Endothelial cell of umbilical vein (primary cell): ENCODE measurements around the gene RILP. TPM values are rescaled to one million over a fixed set of nuclear protein-coding genes. Genes with fewer than 3 reads are reported as not detected.

Source experiments
- BruUV-seq: library from RNA; stranded (reverse); fragments of 400-500 nt; replicated peaks from 2 replicates; lab custom pipeline; 2021; lab: Mats Ljungman, UMichigan
- CTCF ChIA-PET: fragments of 300-600, 350-600 bp; sonication (Branson Sonifier 250); formaldehyde crosslinking; loops from one replicate; lab custom pipeline; 2021; ENCODE audit warnings: antibody characterized with exemption, inconsistent platforms; lab: Charles Lee
- POLR2A ChIA-PET: fragments of 300-600, 350-600 bp; sonication (Branson Sonifier 250); formaldehyde crosslinking; loops from one replicate; lab custom pipeline; 2021; ENCODE audit warnings: antibody characterized with exemption, inconsistent platforms; lab: Charles Lee
- DNase-seq: peaks from one replicate; pipeline ENCODE4 v3.0.0-alpha.2; 2011; ENCODE audit warnings: low read depth, low spot score
- FAIRE-seq: peaks from 2 replicates; lab custom pipeline; 2011; peaks lifted over from hg19 to GRCh38; lab: Jason Lieb, UNC
- H2AFZ ChIP-seq: 2 replicates; pipeline ENCODE4 v1.6.0; 2012; ENCODE audit warnings: low read depth, low read length, control low read depth, inconsistent platforms
- H3K27ac ChIP-seq: 2 replicates; pipeline ENCODE4 v1.5.1; 2011; ENCODE audit warnings: low read depth, mild to moderate bottlenecking, control low read depth, low read length, moderate library complexity; ENCODE audit not compliant: insufficient read depth
- H3K27me3 ChIP-seq, 2 experiments: 2 replicates each; pipeline versions ENCODE4 v1.6.0 to v1.6.1; 2011; ENCODE audit warnings: low read length in 2 of 2, mixed read lengths in 1 of 2; ENCODE audit not compliant: control insufficient read depth in 2 of 2, insufficient read depth in 2 of 2
- H3K36me3 ChIP-seq, 2 experiments: 2 replicates in 1 of 2; 3 replicates in 1 of 2; pipeline ENCODE4 v1.5.1; 2011; ENCODE audit warnings: low read length in 2 of 2, mild to moderate bottlenecking in 1 of 2, moderate library complexity in 1 of 2; ENCODE audit not compliant: control insufficient read depth in 2 of 2, insufficient read depth in 2 of 2; ENCODE audit errors: extremely low read depth in 1 of 2
- H3K4me1 ChIP-seq: 3 replicates; pipeline ENCODE4 v1.5.1; 2011; ENCODE audit warnings: mild to moderate bottlenecking, low read length; ENCODE audit not compliant: control insufficient read depth, insufficient read depth; ENCODE audit errors: extremely low read depth
- H3K4me2 ChIP-seq: 2 replicates; pipeline ENCODE4 v1.6.1; 2011; ENCODE audit warnings: low read length, control low read depth, mixed read lengths; ENCODE audit not compliant: insufficient read depth
- H3K4me3 ChIP-seq, 3 experiments: fragments of 200-600 bp in 1 of 3; sonication (generic), shearing (Covaris generic) in 1 of 3; replicated peaks in 1 of 3; 2 replicates each; pipeline ENCODE4 v1.5.1; 2011 to 2016; ENCODE audit warnings: control low read depth in 3 of 3, low read length in 3 of 3, mild to moderate bottlenecking in 2 of 3, inconsistent platforms in 1 of 3, low read depth in 1 of 3, moderate library complexity in 1 of 3; ENCODE audit not compliant: insufficient read depth in 1 of 3
- H3K79me2 ChIP-seq: 2 replicates; pipeline ENCODE4 v1.6.0; 2012; ENCODE audit warnings: low read length, inconsistent platforms; ENCODE audit not compliant: control insufficient read depth, insufficient read depth
- H3K9ac ChIP-seq: replicated peaks from 2 replicates; pipeline ENCODE3; 2011; ENCODE audit warnings: low read length, control low read depth; ENCODE audit not compliant: insufficient read depth; ENCODE audit errors: extremely low read depth
- H3K9me1 ChIP-seq: replicated peaks from 3 replicates; pipeline ENCODE4 v1.6.0; 2011; ENCODE audit warnings: mild to moderate bottlenecking, low read length; ENCODE audit not compliant: control insufficient read depth, insufficient read depth; ENCODE audit errors: extremely low read depth
- H3K9me3 ChIP-seq: replicated peaks from 2 replicates; pipeline ENCODE4 v1.5.1; 2012; ENCODE audit warnings: low read length, inconsistent platforms; ENCODE audit not compliant: control insufficient read depth, insufficient read depth
- H4K20me1 ChIP-seq: replicated peaks from 2 replicates; pipeline ENCODE3; 2011; ENCODE audit warnings: mild to moderate bottlenecking, low read length; ENCODE audit not compliant: control insufficient read depth, insufficient read depth; ENCODE audit errors: extremely low read depth
- CTCF ChIP-seq, 2 donors: IDR thresholded peaks; 1 replicate in 1 of 2; 2 replicates in 1 of 2; pipeline ENCODE4 v1.5.1; 2011; ENCODE audit warnings: low read length in 2 of 2, mild to moderate bottlenecking in 2 of 2, moderate library complexity in 2 of 2, control low read depth in 1 of 2, inconsistent platforms in 1 of 2, low read depth in 1 of 2; ENCODE audit not compliant: insufficient read depth in 1 of 2; ENCODE audit errors: extremely low read depth in 1 of 2
- EZH2 ChIP-seq: IDR thresholded peaks from 2 replicates; pipeline ENCODE4 v1.6.1; 2012; ENCODE audit warnings: borderline replicate concordance, low read depth, mild to moderate bottlenecking, moderate library complexity, low read length, inconsistent platforms; ENCODE audit not compliant: severe bottlenecking
- FOS ChIP-seq: IDR thresholded peaks from 2 replicates; pipeline ENCODE4 v1.6.1; 2011; ENCODE audit warnings: mild to moderate bottlenecking, low read length, moderate library complexity, borderline replicate concordance; ENCODE audit not compliant: insufficient read depth
- GATA2 ChIP-seq: IDR thresholded peaks from 2 replicates; pipeline ENCODE4 v1.7.0; 2011; ENCODE audit warnings: low read depth, mild to moderate bottlenecking, moderate library complexity, mixed read lengths, low read length; ENCODE audit not compliant: insufficient read length, insufficient read depth
- JUN ChIP-seq: IDR thresholded peaks from 2 replicates; pipeline ENCODE4 v1.6.1; 2011; ENCODE audit warnings: borderline replicate concordance, low read depth; ENCODE audit not compliant: insufficient read length, insufficient read depth
- MAX ChIP-seq: IDR thresholded peaks from 2 replicates; pipeline ENCODE4 v1.6.1; 2011; ENCODE audit not compliant: insufficient read depth, insufficient read length
- MYC ChIP-seq: IDR thresholded peaks from one replicate; pipeline ENCODE4 v1.6.1; 2011; ENCODE audit warnings: mild to moderate bottlenecking, low read depth, low read length
- POLR2A ChIP-seq: IDR thresholded peaks from 2 replicates; pipeline ENCODE4 v1.6.1; 2012; ENCODE audit warnings: low read depth, mild to moderate bottlenecking, control low read depth, low read length
- POLR2AphosphoS5 ChIP-seq: IDR thresholded peaks from 2 replicates; pipeline ENCODE4 v1.6.1; 2012; ENCODE audit warnings: low read depth, mild to moderate bottlenecking, control low read depth, low read length, moderate library complexity; ENCODE audit not compliant: insufficient read depth
- dilution Hi-C: fragments of 300-500 bp; cut with MboI; formaldehyde crosslinking; loops from one replicate; pipeline ENCODE4 v1.15.0; 2019; ENCODE audit warnings: low sequenced_read_pairs; ENCODE audit not compliant: extremely low pct_ligation_motif_present
- intact Hi-C: fragments of 100-400 bp; cut with micrococcal nuclease; formaldehyde crosslinking; loops from one replicate; pipeline ENCODE4 v1.10.0; 2022
- polyA plus RNA-seq, 4 experiments: library from polyadenylated mRNA; depleted of rRNA in 3 of 4; stranded (reverse) in 3 of 4; unstranded in 1 of 4; fragments of >200 nt; gene quantifications; 2 replicates each; pipeline versions ENCODE4 v1.2.1 to v1.2.3, GENCODE V29; 2011 to 2012; ENCODE audit warnings: missing spikeins in 1 of 4
- small RNA-seq: library from RNA; depleted of rRNA; stranded (forward); fragments of <200 nt; gene quantifications from one replicate; pipeline ENCODE3, GENCODE V24; 2012; ENCODE audit warnings: low replicate concordance, low read depth; ENCODE audit not compliant: insufficient read depth, insufficient read length
- total RNA-seq: library from RNA; stranded (reverse); gene quantifications from 2 replicates; pipeline ENCODE4 v1.2.3, GENCODE V29; 2021

Gene RILP
- total and polyA plus RNA-seq, 2 donors (not counting 3 experiments of a cell fraction or from before 2014, with no cell fraction given): 9.4 to 10.0 TPM

GRCh38 chr17:1597861-1598342 lies 51.8 kb downstream of the RILP start:
- TF ChIP-seq CTCF (IDR thresholded peaks at IDR 0.05; ENCODE audit: extremely low read depth in 1 of 2, insufficient read depth in 1 of 2, low read depth in 1 of 2, low read length in 2 of 2) (no peak), EZH2 (no peak), POLR2A (no peak), JUN (no peak), GATA2 (no peak), MAX (no peak), FOS (no peak), MYC (no peak), POLR2AphosphoS5 (no peak)
- Histone ChIP-seq H3K27ac (no peak overlapping the region), H3K4me2 (no peak overlapping the region), H3K9me3 (no peaks in the 10 kb centered on the region), H4K20me1 (no peaks in the 10 kb centered on the region), H3K4me3 (no peak overlapping the region), H3K27me3 (no peaks in the 10 kb centered on the region), H3K4me1 (peaks cover 5% of the 10 kb centered on the region), H2AFZ (no peak overlapping the region), H3K36me3 (peaks cover 2 to 3% of the 10 kb centered on the region in 2 experiments), H3K79me2 (no peaks in the 10 kb centered on the region), H3K9me1 (no peaks in the 10 kb centered on the region), H3K9ac (no peak overlapping the region)
- CTCF ChIA-PET: no interaction called here
- DNase-seq (no peak), FAIRE-seq (no peak)
- BruUV-seq: no TSS peak
- dilution Hi-C loops: no loop called here
- POLR2A ChIA-PET: no interaction called here
- intact Hi-C loops: no loop called here

Small RNAs within 50 kb of the gene (small RNA-seq; reads per million reads assigned to genes)
- not detected for gene RN7SL105P

Other genes with a start within 250 kb of the RILP start
- 819 and 848 TPM in 2 replicates for gene YWHAE, start 249.6 kb downstream of the RILP start, total RNA-seq
- gene YWHAE, start 249.6 kb downstream of the RILP start, polyA plus RNA-seq: 325 and 396 TPM in 2 replicates
- 67.2 and 71.3 TPM in 2 replicates for gene CRK, start 193.6 kb downstream of the RILP start, total RNA-seq
- gene CRK, start 193.6 kb downstream of the RILP start, polyA plus RNA-seq: 41.2 and 52.8 TPM in 2 replicates
- gene MYO1C, start 157.2 kb downstream of the RILP start, total RNA-seq: 195 and 206 TPM in 2 replicates
- 141 and 145 TPM in 2 replicates for gene MYO1C, start 157.2 kb downstream of the RILP start, polyA plus RNA-seq
- 41.3 and 44.2 TPM in 2 replicates for gene INPP5K, start 133.3 kb downstream of the RILP start, total RNA-seq
- gene INPP5K, start 133.3 kb downstream of the RILP start, polyA plus RNA-seq: 53.8 and 54.1 TPM in 2 replicates
- 99.6 and 113 TPM in 2 replicates for gene PITPNA, start 87.1 kb downstream of the RILP start, total RNA-seq
- 50.3 and 57.0 TPM in 2 replicates for gene PITPNA, start 87.1 kb downstream of the RILP start, polyA plus RNA-seq
- 41.7 and 54.6 TPM in 2 replicates for gene SLC43A2, start 21.0 kb downstream of the RILP start, total RNA-seq
- gene SLC43A2, start 21.0 kb downstream of the RILP start, polyA plus RNA-seq: 50.9 and 52.0 TPM in 2 replicates
- gene SCARF1, start 4.1 kb downstream of the RILP start, total RNA-seq: 91.5 and 93.7 TPM in 2 replicates
- 52.8 and 57.8 TPM in 2 replicates for gene SCARF1, start 4.1 kb downstream of the RILP start, polyA plus RNA-seq
- gene PRPF8, start 35.0 kb upstream of the RILP start, total RNA-seq: 282 and 301 TPM in 2 replicates
- gene PRPF8, start 35.0 kb upstream of the RILP start, polyA plus RNA-seq: 215 and 230 TPM in 2 replicates
- 1.7 and 2.1 TPM in 2 replicates for gene TLCD2, start 60.5 kb upstream of the RILP start, total RNA-seq
- gene TLCD2, start 60.5 kb upstream of the RILP start, polyA plus RNA-seq: 0.72 TPM in 2 replicates
- 16.5 and 17.3 TPM in 2 replicates for gene WDR81, start 74.8 kb upstream of the RILP start, total RNA-seq
- gene WDR81, start 74.8 kb upstream of the RILP start, polyA plus RNA-seq: 10.4 and 12.1 TPM in 2 replicates
- 0.30 TPM in 1 of 2 replicates, not detected in the other for gene SERPINF2, start 93.0 kb upstream of the RILP start, total RNA-seq
- 0.03 and 0.14 TPM in 2 replicates for gene SERPINF2, start 93.0 kb upstream of the RILP start, polyA plus RNA-seq
- gene SERPINF1, start 112.2 kb upstream of the RILP start, total RNA-seq: not detected in 2 replicates
- not detected in 2 replicates for gene SERPINF1, start 112.2 kb upstream of the RILP start, polyA plus RNA-seq
- gene SMYD4, start 180.0 kb upstream of the RILP start, total RNA-seq: 11.5 and 14.6 TPM in 2 replicates
- gene SMYD4, start 180.0 kb upstream of the RILP start, polyA plus RNA-seq: 5.3 and 6.0 TPM in 2 replicates
- gene RPA1, start 180.1 kb upstream of the RILP start, total RNA-seq: 123 and 137 TPM in 2 replicates
- 48.9 and 50.5 TPM in 2 replicates for gene RPA1, start 180.1 kb upstream of the RILP start, polyA plus RNA-seq